ENCODE data around the gene EPHB4. TPM values are rescaled to one million over a fixed set of nuclear protein-coding genes. Genes with fewer than 3 reads are reported as not detected.

EPHB4 gene
- total RNA-seq, 6 experiments from 2014 or later, result 23.9 to 43.7 (median 36.8) TPM

GRCh38 chr7:100799037-100799896 is 28.1 kb downstream of the EPHB4 start:
- H3K4me3 ChIP-seq, result no peak overlapping the region
- H3K4me1 ChIP-seq, result peaks cover 0 to 4% (median 0%) of the 10 kb centered on the region in 4 donors
- H3K27ac ChIP-seq, result no peak overlapping the region
- no peaks in the 10 kb centered on the region for H3K27me3 ChIP-seq
- peaks cover 0 to 8% (median under 1%) of the 10 kb centered on the region in 4 donors for H3K36me3 ChIP-seq
- peak in 2 of 3 donors; percentile 59 to 63 for DNase-seq
- H3K9me3 ChIP-seq, result no peaks in the 10 kb centered on the region
- intact Hi-C loops (cut with DNase I), result loop anchor here (5.0 kb wide), 1 partner anchor 53 kb away; the partner anchor contains the start of gene SLC12A9 (in 2 of the 2)
- ATAC-seq, result peak; percentile 73 to 75 (median 74)
- 19% methylated on average over 14 of the region's 14 CpGs for WGBS (ENCODE audit: insufficient coverage, low coverage, low lambda C conversion rate, missing lambda C conversion rate)
- TF ChIP-seq CTCF (IDR thresholded peaks at IDR 0.05), result peak; percentile 60 to 78 (median 70)
- no peak for TF ChIP-seq POLR2A (IDR thresholded peaks at IDR 0.05)

GRCh38 chr7:100794741-100795140 is 32.6 kb downstream of the EPHB4 start:
- intact Hi-C loops (cut with DNase I), result loop anchor here (5.0 kb wide), 1 partner anchor 58 kb away; the partner anchor contains the start of gene SLC12A9 (in 2 of the 2)
- no peak for DNase-seq
- Histone ChIP-seq H3K27ac (no peak overlapping the region), H3K27me3 (no peaks in the 10 kb centered on the region), H3K36me3 (no peaks in the 10 kb centered on the region), H3K4me3 (no peak overlapping the region), H3K4me1 (no peaks in the 10 kb centered on the region), H3K9me3 (no peaks in the 10 kb centered on the region)
- no peak for ATAC-seq
- no CpG with 5 or more reads among the region's 3 CpGs for WGBS (ENCODE audit: insufficient coverage, low coverage, low lambda C conversion rate, missing lambda C conversion rate)
- TF ChIP-seq POLR2A (IDR thresholded peaks at IDR 0.05) (no peak), CTCF (IDR thresholded peaks at IDR 0.05) (no peak)

GRCh38 chr7:100793806-100794660 is 33.3 kb downstream of the EPHB4 start:
- Histone ChIP-seq H3K36me3 (no peaks in the 10 kb centered on the region), H3K27me3 (no peaks in the 10 kb centered on the region), H3K9me3 (no peaks in the 10 kb centered on the region), H3K4me3 (no peak overlapping the region), H3K27ac (no peak overlapping the region), H3K4me1 (no peaks in the 10 kb centered on the region)
- 61% methylated on average over 7 of the region's 18 CpGs for WGBS (ENCODE audit: insufficient coverage, low coverage, low lambda C conversion rate, missing lambda C conversion rate)
- no peak for DNase-seq
- ATAC-seq, result peak in 1 of 4 donors; percentile 9
- intact Hi-C loops (cut with DNase I), result no loop called here
- no peak for TF ChIP-seq CTCF (IDR thresholded peaks at IDR 0.05)

GRCh38 chr7:100791881-100792666 is 35.2 kb downstream of the EPHB4 start:
- H3K27me3 ChIP-seq, result no peaks in the 10 kb centered on the region
- ATAC-seq, result peak in 1 of 4 donors; percentile 19
- 58% methylated on average over 6 of the region's 26 CpGs for WGBS (ENCODE audit: insufficient coverage, low coverage, low lambda C conversion rate, missing lambda C conversion rate)
- no peak overlapping the region for H3K27ac ChIP-seq
- H3K9me3 ChIP-seq, result no peaks in the 10 kb centered on the region
- DNase-seq, result no peak
- no peaks in the 10 kb centered on the region for H3K36me3 ChIP-seq
- no peaks in the 10 kb centered on the region for H3K4me1 ChIP-seq
- intact Hi-C loops (cut with DNase I), result no loop called here
- H3K4me3 ChIP-seq, result no peak overlapping the region
- no peak for TF ChIP-seq CTCF (IDR thresholded peaks at IDR 0.05)
- TF ChIP-seq POLR2A (IDR thresholded peaks at IDR 0.05), result no peak
